Transverse colon (tissue), 4 donors: Measurements from ENCODE around the gene DNAL1.

Experiments
- EP300 ChIP-seq: sonication (generic); formaldehyde crosslinking; IDR thresholded peaks from one replicate; pipeline ENCODE4 v1.6.1; 2017; ENCODE audit warnings: antibody characterized with exemption, low read depth
- POLR2A ChIP-seq: fragments of 450-650 bp; IDR thresholded peaks from one replicate; pipeline ENCODE4 v1.6.1; 2016; ENCODE audit warnings: antibody characterized with exemption, mild to moderate bottlenecking, moderate library complexity
- POLR2AphosphoS5 ChIP-seq, 3 donors: sonication (generic); formaldehyde crosslinking; IDR thresholded peaks; one replicate each; pipeline ENCODE4 v1.6.1; 2016; ENCODE audit warnings: antibody characterized with exemption in 3 of 3
- TF ChIP-seq, protein P1 (sequence below), 5 experiments: fragments of 200-600 bp in 3 of 5; fragments of 450-650 bp in 2 of 5; sonication (generic) in 3 of 5; IDR thresholded peaks; 1 replicate in 2 of 5; 2 replicates in 3 of 5; pipeline ENCODE4 v1.5.1; 2016 to 2017; ENCODE audit warnings: antibody characterized with exemption in 5 of 5, inconsistent platforms in 3 of 5, mild to moderate bottlenecking in 2 of 5, moderate library complexity in 1 of 5

DNA sequence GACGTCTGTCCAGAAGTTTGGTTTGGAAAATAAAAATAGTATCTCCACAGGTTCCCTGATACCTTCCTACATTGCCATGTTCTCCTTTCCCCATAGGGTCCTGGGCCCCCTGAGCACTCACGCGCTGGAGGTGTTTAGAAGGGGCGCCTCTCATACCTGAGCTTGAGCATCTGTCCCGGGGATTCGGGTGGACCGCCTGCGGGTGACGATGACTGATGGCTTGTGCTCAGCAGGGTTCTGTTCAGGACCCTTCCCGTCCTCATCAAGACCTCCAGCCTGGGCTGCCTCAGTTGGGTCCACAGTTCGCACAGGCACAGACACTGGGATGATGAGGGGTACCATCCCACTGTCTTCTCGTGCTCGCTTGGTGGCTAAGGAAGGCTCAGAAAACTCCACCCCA is 92.1 kb downstream of the DNAL1 start:
- TF ChIP-seq POLR2AphosphoS5 (IDR thresholded peaks at IDR 0.05) (no peak), POLR2A (no peak), EP300 (no peak)
- TF ChIP-seq, protein P1, sequence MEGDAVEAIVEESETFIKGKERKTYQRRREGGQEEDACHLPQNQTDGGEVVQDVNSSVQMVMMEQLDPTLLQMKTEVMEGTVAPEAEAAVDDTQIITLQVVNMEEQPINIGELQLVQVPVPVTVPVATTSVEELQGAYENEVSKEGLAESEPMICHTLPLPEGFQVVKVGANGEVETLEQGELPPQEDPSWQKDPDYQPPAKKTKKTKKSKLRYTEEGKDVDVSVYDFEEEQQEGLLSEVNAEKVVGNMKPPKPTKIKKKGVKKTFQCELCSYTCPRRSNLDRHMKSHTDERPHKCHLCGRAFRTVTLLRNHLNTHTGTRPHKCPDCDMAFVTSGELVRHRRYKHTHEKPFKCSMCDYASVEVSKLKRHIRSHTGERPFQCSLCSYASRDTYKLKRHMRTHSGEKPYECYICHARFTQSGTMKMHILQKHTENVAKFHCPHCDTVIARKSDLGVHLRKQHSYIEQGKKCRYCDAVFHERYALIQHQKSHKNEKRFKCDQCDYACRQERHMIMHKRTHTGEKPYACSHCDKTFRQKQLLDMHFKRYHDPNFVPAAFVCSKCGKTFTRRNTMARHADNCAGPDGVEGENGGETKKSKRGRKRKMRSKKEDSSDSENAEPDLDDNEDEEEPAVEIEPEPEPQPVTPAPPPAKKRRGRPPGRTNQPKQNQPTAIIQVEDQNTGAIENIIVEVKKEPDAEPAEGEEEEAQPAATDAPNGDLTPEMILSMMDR (IDR thresholded peaks at IDR 0.05) = no peak
